Ovary (tissue), 9 donors: Measurements from ENCODE around the gene ACTL10. TPM values are rescaled to one million over a fixed set of nuclear protein-coding genes. Genes with fewer than 3 reads are reported as not detected.

Experiments
- DNase-seq, 5 donors: peaks; one replicate each; pipeline ENCODE4 v3.0.0-alpha.2; 2019 to 2020
- H3K27ac ChIP-seq, 2 donors: fragments of 200-600 bp; one replicate each; pipeline versions ENCODE4 v1.5.1 to v1.8.0; 2019 to 2022
- H3K27me3 ChIP-seq: fragments of 200-600 bp; one replicate; pipeline ENCODE4 v1.8.0; 2022
- H3K36me3 ChIP-seq: fragments of 200-600 bp; sonication (generic); one replicate; pipeline ENCODE4 v1.5.1; 2019
- H3K4me1 ChIP-seq: one replicate; pipeline ENCODE4 v1.8.1; 2013; ENCODE audit warnings: mild to moderate bottlenecking, moderate library complexity; ENCODE audit not compliant: insufficient read depth
- H3K4me3 ChIP-seq: fragments of 200-600 bp; sonication (generic); one replicate; pipeline ENCODE4 v1.5.1; 2017
- H3K9me3 ChIP-seq, 2 donors: fragments of 200-600 bp in 1 of 2; sonication (generic) in 1 of 2; one replicate each; pipeline versions ENCODE4 v1.5.1 to v1.8.1; 2013 to 2019; ENCODE audit warnings: mild to moderate bottlenecking in 1 of 2, moderate library complexity in 1 of 2
- CTCF ChIP-seq, 3 donors: fragments of 450-650 bp in 2 of 3; fragments of 200-600 bp in 1 of 3; IDR thresholded peaks; one replicate each; pipeline versions ENCODE4 v1.5.1 to v1.8.0; 2016 to 2022; ENCODE audit warnings: antibody characterized with exemption in 3 of 3, mild to moderate bottlenecking in 1 of 3
- EP300 ChIP-seq: sonication (generic); formaldehyde crosslinking; IDR thresholded peaks from one replicate; pipeline ENCODE4 v1.6.1; 2017; ENCODE audit warnings: antibody characterized with exemption
- POLR2A ChIP-seq: fragments of 450-650 bp; IDR thresholded peaks from one replicate; pipeline ENCODE4 v1.6.1; 2017; ENCODE audit warnings: antibody characterized with exemption, mild to moderate bottlenecking, moderate library complexity
- WGBS, 3 donors: extraction: QIAGEN DNeasy Blood & Tissue Kit in 1 of 3; methylation state at CpG; one replicate each; pipeline versions ENCODE4 v1.1.5 to v1.1.7; 2013 to 2017; 5-methylcytosine and 5-hydroxymethylcytosine counted together
- intact Hi-C, 4 donors: fragments of 100-400 bp; cut with DNase I; formaldehyde crosslinking; loops; one replicate each; pipeline versions ENCODE4 v1.11.0 to v1.15.1; 2022 to 2023
- polyA plus RNA-seq, 2 donors: library from polyadenylated mRNA; stranded (reverse); fragments of 200-250 nt in 1 of 2; fragments of 350-450 nt in 1 of 2; fragmentation: Illumina TruSeq in 1 of 2; extraction: RNeasy Lipid Tissue Mini Kit (QIAGEN cat#74804) in 1 of 2; gene quantifications; one replicate each; pipeline ENCODE4 v1.2.3, GENCODE V29; 2013 to 2014
- total RNA-seq, 7 donors: library from RNA; depleted of rRNA in 2 of 7; stranded (reverse); fragments of >200 nt in 2 of 7; fragmentation: NEBNext Ultra II Directional in 3 of 7; extraction: Animal tissue kit (Norgen Biotek cat#: 25700) in 3 of 7; gene quantifications; one replicate each; pipeline versions ENCODE4 v1.1.0 to v1.2.4, GENCODE V29; 2016 to 2023
- donor health status: DM: no; HTN: no; CAD: no; lungs with moderate emphysema.
- donor health status: DM: no; HTN: no; CAD: no.
- donor health status: Bipolar disorder and iron deficiency.
- donor health status: DM: yes; HTN: yes; CAD: no.
- donor health status: DM: no; HTN: no; CAD: no.
- donor health status: DM: yes; HTN: yes; CAD: no.

The ACTL10 gene
- total and polyA plus RNA-seq, 9 donors, result 0.59 to 2.4 (median 1.6) TPM; not detected in 1

GRCh38 chr20:33688938-33689424, 22.2 kb downstream of the ACTL10 start:
- H3K9me3 ChIP-seq, result no peaks in the 10 kb centered on the region
- H3K4me1 ChIP-seq, result peaks cover 19% of the 10 kb centered on the region
- TF ChIP-seq CTCF (IDR thresholded peaks at IDR 0.05), result no peak
- no peak for TF ChIP-seq EP300
- no peak for TF ChIP-seq POLR2A
- intact Hi-C loops, result no loop called here
- no peak for DNase-seq
- 75 to 82% (median 77%) methylated on average over 3 of the region's 3 CpGs for WGBS, 3 donors
- no peaks in the 10 kb centered on the region for H3K27me3 ChIP-seq
- no peak overlapping the region for H3K4me3 ChIP-seq
- H3K27ac ChIP-seq, result peak overlapping the region in 1 of 2 donors; percentile 43
- no peaks in the 10 kb centered on the region for H3K36me3 ChIP-seq

- Histone ChIP-seq H3K4me1 (peaks cover 24% of the 10 kb centered on the region), H3K9me3 (no peaks in the 10 kb centered on the region), H3K27me3 (no peaks in the 10 kb centered on the region), H3K27ac (peak overlapping the region in 1 of 2 donors; percentile 26), H3K36me3 (no peaks in the 10 kb centered on the region), H3K4me3 (no peak overlapping the region)
- intact Hi-C loops, result no loop called here
- no peak for DNase-seq
- 86 to 96% (median 91%) methylated on average over 1 of the region's 1 CpG for WGBS, 3 donors
- no peak for TF ChIP-seq EP300
- TF ChIP-seq CTCF (IDR thresholded peaks at IDR 0.05), result no peak
- TF ChIP-seq POLR2A, result no peak
Observed at GRCh38 chr20:33689493-33689892, 22.8 kb downstream of the ACTL10 start.

GRCh38 chr20:33689973-33690372, 23.2 kb downstream of the ACTL10 start:
- DNase-seq, result peak; percentile 52 to 74 (median 56)
- no peaks in the 10 kb centered on the region for H3K36me3 ChIP-seq
- WGBS, 3 donors, result 7 to 18% (median 10%) methylated on average over 4 of the region's 4 CpGs
- no peaks in the 10 kb centered on the region for H3K9me3 ChIP-seq
- H3K4me1 ChIP-seq, result peaks cover 27% of the 10 kb centered on the region
- intact Hi-C loops, result no loop called here
- H3K27me3 ChIP-seq, result no peaks in the 10 kb centered on the region
- H3K27ac ChIP-seq, result peak overlapping the region; percentile 26 to 28
- no peak for TF ChIP-seq CTCF (IDR thresholded peaks at IDR 0.05)
- no peak for TF ChIP-seq EP300
- no peak for TF ChIP-seq POLR2A
- no peak overlapping the region for H3K4me3 ChIP-seq

- Histone ChIP-seq H3K27ac (peak overlapping the region in 1 of 2 donors; percentile 77), H3K4me3 (no peak overlapping the region), H3K9me3 (no peaks in the 10 kb centered on the region), H3K36me3 (no peaks in the 10 kb centered on the region), H3K27me3 (no peaks in the 10 kb centered on the region), H3K4me1 (peaks cover 22% of the 10 kb centered on the region)
- intact Hi-C loops, result no loop called here
- DNase-seq, result no peak
- 77 to 88% (median 83%) methylated on average over 5 of the region's 5 CpGs for WGBS, 3 donors
- TF ChIP-seq CTCF (IDR thresholded peaks at IDR 0.05), result no peak
- no peak for TF ChIP-seq POLR2A
- TF ChIP-seq EP300, result no peak
Observed at GRCh38 chr20:33693289-33693688, 26.5 kb downstream of the ACTL10 start.
